ENCODE measurements around the gene PLA2R1.

DNA sequence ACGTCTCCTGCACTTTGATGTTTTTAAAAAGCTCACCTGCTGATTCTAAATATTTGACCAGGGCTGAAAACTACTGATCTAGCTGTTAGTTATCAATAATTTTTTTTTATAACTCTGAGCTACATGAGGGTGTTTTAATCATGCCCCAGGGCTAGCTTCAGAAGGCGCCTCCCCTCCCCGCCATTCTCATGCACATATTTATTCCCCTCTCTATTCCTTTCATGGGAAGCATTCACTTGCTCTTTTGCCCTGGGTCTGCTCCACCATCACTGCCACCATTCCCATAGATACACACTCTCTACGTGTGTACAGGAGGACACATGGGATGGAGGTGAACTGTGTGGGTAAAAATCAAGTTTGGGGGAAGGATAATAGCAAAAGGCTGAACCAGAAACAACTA is 101.0 kb downstream of the PLA2R1 start:
- TF ChIP-seq CTCF (IDR thresholded peaks at IDR 0.05; ENCODE audit: poor library complexity) = no peak
- TF ChIP-seq EZH2 (IDR thresholded peaks at IDR 0.05; ENCODE audit: borderline replicate concordance) = no peak
- no peak for TF ChIP-seq EZH2phosphoT487 (IDR thresholded peaks at IDR 0.05; ENCODE audit: low read depth, severe bottlenecking, unreplicated experiment)

Measured in hepatocyte (in vitro differentiated cells).